Measurements from ENCODE around the gene SYCP2L.
"Not testable (repeated sequence)": the region's sequence is repeated elsewhere in the genome, so short reads cannot be mapped to it uniquely, and the experiment has no call there.

Gene SYCP2L

GRCh38 chr6:10886691-10887502 is at the start of gene SYCP2L:
Gene SYCP2L (plus strand): TSS chr6:10887052. CDS start chr6:10887127, 75 bp downstream.
- no peak for TF ChIP-seq POLR2A (IDR thresholded peaks at IDR 0.05; ENCODE audit: low read depth, low read length)
- DNase-seq (ENCODE audit: insufficient read length, low spot score) (peak; percentile 57), FAIRE-seq (peak; percentile 83)

DNA sequence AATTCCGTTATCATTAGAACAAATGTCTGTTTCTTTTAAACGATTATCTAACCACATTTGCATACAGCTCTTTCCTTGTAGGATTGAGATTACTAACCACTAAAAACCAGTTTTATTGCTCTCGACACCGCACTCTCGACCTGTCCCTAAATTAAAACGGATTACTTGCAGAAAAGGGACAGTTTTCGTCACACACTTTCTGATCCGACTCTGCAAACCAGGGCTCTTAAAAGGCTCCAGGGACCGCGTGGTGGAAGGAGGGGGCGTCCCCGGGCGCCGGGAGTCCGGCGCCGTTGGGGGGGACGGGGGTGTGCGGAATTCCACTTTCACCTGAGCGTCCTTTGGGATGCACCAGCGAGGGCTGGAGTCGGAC is 49.2 kb upstream of the SYCP2L start:
- TF ChIP-seq POLR2A (IDR thresholded peaks at IDR 0.05; ENCODE audit: low read depth, low read length), result no peak
- FAIRE-seq (no peak), DNase-seq (ENCODE audit: insufficient read length, low spot score) (peak; percentile 27)

- FAIRE-seq (peak; percentile 88), DNase-seq (ENCODE audit: insufficient read length, low spot score) (peak; percentile 88)
- no peak for TF ChIP-seq POLR2A (IDR thresholded peaks at IDR 0.05; ENCODE audit: low read depth, low read length)
Observed at GRCh38 chr6:10837995-10838793, 48.7 kb upstream of the SYCP2L start, which contains the start of gene MAK. Gene MAK (minus strand): TSS chr6:10838539. CDS start chr6:10830648, 7,891 bp downstream.

GRCh38 chr6:10838794-10839333 is 48.0 kb upstream of the SYCP2L start:
- DNase-seq (ENCODE audit: insufficient read length, low spot score), result no peak
- FAIRE-seq, result no peak
- TF ChIP-seq POLR2A (IDR thresholded peaks at IDR 0.05; ENCODE audit: low read depth, low read length), result no peak

DNA sequence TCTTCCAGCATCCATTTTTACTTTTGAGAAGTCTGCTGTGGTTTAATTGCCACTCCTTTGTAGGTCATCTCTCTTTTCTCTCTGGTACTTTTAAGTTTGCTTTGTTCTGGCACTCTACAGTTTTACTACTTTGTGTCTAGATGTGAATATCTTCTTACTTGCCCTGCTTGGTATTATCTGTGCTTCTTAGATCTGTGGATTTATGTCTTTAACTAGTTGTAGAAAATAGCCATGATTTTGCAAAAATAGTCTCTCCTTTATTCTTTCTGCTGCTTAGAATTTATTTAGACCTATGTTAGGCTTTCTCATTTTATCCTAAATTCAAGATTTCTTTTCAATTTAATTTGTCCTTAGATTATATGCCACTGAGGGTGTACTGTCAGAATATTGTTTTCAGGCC is 43.3 kb upstream of the SYCP2L start:
- no peak for FAIRE-seq
- no peak for TF ChIP-seq POLR2A (IDR thresholded peaks at IDR 0.05; ENCODE audit: low read depth, low read length)
- no peak for DNase-seq (ENCODE audit: insufficient read length, low spot score)

GRCh38 chr6:10847684-10848083 is 39.2 kb upstream of the SYCP2L start:
- no peak for TF ChIP-seq POLR2A (IDR thresholded peaks at IDR 0.05; ENCODE audit: low read depth, low read length)
- DNase-seq (ENCODE audit: insufficient read length, low spot score) (no peak), FAIRE-seq (no peak)

GRCh38 chr6:10849901-10850300 is 37.0 kb upstream of the SYCP2L start:
- no peak for TF ChIP-seq POLR2A (IDR thresholded peaks at IDR 0.05; ENCODE audit: low read depth, low read length)
- DNase-seq (ENCODE audit: insufficient read length, low spot score) (no peak), FAIRE-seq (no peak)

- TF ChIP-seq POLR2A (IDR thresholded peaks at IDR 0.05; ENCODE audit: low read depth, low read length), result no peak
- DNase-seq (ENCODE audit: insufficient read length, low spot score) (no peak), FAIRE-seq (no peak)
Observed at GRCh38 chr6:10850728-10851127, 36.1 kb upstream of the SYCP2L start.

DNA sequence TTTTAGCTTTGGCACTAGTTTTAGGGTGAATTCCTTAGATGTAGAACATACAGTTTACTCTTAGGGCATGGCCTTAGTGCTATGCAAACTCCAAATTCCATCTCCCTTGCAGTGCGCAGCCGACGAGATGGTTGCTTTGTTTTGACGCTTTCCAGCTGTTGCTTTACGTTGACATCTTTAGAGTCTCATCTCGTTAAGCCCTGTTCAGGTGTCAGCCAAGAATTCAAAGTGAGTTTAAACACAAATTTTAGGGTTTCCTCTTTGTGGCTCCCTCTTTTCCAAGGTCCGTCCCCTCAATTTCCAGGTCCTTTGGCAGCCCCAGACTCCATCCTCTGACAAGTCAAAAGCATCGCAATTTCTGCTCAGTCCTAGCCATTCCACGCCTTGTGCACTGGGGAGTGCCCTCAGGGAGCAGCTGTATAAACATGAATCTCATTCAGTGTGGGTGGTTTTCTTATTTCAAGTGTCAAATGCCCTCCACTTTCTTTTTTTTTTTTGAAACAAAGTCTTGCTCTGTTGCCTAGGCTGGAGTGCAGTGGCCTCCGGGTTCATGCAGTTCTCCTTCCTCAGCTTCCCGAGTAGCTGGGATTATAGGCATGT is 34.4 kb upstream of the SYCP2L start:
- FAIRE-seq (no peak), DNase-seq (ENCODE audit: insufficient read length, low spot score) (no peak)
- TF ChIP-seq POLR2A (IDR thresholded peaks at IDR 0.05; ENCODE audit: low read depth, low read length), result no peak

DNA sequence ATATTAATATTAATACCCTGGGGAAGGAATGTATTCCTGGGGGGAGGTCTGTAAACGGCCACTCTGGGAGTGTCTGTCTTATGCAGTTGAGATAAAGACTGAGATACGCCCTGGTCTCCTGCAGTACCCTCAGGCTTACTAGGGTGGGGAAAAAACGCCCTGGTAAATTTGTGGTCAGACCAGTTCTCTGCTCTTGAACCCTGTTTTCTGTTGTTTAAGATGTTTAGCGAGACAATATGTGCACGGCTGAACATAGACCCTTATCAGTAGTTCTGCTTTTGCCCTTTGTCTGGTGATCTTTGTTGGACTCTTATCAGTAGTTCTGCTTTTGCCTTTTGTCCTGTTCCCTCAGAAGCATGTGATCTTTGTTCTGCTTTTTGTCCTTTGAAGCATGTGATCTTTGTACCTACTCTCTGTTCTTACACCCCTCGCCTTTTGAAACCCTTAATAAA is 33.0 kb upstream of the SYCP2L start:
- not testable (repeated sequence) for DNase-seq (ENCODE audit: insufficient read length, low spot score); FAIRE-seq

DNA sequence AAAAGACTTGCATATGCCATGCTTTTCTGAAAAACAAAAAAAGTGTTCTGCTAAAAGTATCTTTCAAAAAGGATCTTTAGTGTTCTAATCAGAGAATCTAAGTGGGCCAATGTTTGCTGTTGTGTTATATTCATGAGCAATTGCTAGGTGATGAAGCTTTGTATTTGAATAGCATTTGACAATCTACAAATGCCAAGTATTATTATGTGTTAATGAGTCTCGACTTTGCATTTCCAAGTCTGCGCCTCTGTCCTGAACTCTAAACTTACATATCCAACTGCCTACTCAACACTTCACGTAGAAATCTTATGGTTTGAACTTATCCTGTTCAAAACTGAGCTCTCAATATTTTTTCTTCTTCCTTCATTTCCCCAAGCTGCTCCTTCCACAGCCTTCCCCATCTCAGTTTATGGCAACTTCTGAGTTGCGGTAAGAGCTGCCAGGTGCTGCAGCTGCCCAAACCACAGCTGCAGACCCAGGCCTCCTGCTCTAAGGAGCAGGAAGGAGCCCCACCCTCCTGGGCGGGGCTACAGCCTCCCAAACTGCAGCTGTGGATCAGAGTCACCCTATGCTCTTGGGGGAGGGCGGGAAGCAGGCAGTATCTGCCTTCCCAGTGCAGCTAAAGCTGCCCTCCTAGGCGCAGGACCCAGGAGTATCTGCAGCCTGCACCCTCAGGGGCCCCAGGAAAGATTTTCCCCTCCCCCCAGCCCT is 31.8 kb upstream of the SYCP2L start:
- DNase-seq (ENCODE audit: insufficient read length, low spot score) (no peak), FAIRE-seq (no peak)
- TF ChIP-seq POLR2A (IDR thresholded peaks at IDR 0.05; ENCODE audit: low read depth, low read length), result no peak

GRCh38 chr6:10857259-10857658 is 29.6 kb upstream of the SYCP2L start:
- no peak for TF ChIP-seq POLR2A (IDR thresholded peaks at IDR 0.05; ENCODE audit: low read depth, low read length)
- FAIRE-seq, result no peak

DNA sequence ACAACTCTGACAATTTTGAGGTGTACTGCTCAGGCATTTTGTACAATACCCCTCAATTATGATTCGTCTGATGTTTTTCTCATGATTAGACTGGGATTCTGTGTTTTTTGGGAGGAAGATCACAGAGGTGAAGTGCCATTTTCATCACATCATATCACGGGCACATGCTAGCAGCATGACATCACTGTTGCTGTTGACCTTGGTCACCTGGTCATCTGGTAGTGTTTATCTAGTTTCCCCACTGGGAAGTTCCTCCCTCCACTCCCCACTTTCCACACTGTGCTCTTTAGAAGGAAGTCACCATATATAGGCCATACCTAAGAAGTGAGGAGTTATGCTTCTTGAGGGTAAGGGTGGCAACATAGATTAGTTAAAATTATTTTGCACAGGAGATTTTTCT is 25.8 kb upstream of the SYCP2L start:
- TF ChIP-seq POLR2A (IDR thresholded peaks at IDR 0.05; ENCODE audit: low read depth, low read length), result no peak
- DNase-seq (ENCODE audit: insufficient read length, low spot score) (no peak), FAIRE-seq (no peak)

More at GRCh38 chr6:10857259-10857658, 29.6 kb upstream of the SYCP2L start:
- no peak for DNase-seq (ENCODE audit: insufficient read length, low spot score)
